Astrocyte of the spinal cord (primary cell): ENCODE data around the gene CEP41.

Source experiments
- DNase-seq: peaks from one replicate; pipeline ENCODE4 v3.0.0; 2011; ENCODE audit warnings: low read depth, low spot score
- H3K4me3 ChIP-seq: 2 replicates; pipeline ENCODE4 v1.5.1; 2011; ENCODE audit warnings: low read depth, mild to moderate bottlenecking, low read length, moderate library complexity
- CTCF ChIP-seq: IDR thresholded peaks from 2 replicates; pipeline ENCODE4 v1.5.1; 2012; ENCODE audit warnings: low read depth, mild to moderate bottlenecking, low read length, inconsistent platforms
- in situ Hi-C: cut with HindIII; loops from 2 replicates; pipeline ENCODE4 v1.10.0; 2017; ENCODE audit warnings: low sequenced_read_pairs

The CEP41 gene

GRCh38 chr7:130371046-130371445 lies 69.8 kb downstream of the CEP41 start:
- DNase-seq: no peak
- in situ Hi-C loops: no loop called here
- TF ChIP-seq CTCF: no peak
- H3K4me3 ChIP-seq: no peak overlapping the region

- DNase-seq: no peak
- H3K4me3 ChIP-seq: no peak overlapping the region
- in situ Hi-C loops: no loop called here
- no peak for TF ChIP-seq CTCF
Observed at GRCh38 chr7:130369831-130370550, 70.8 kb downstream of the CEP41 start.

GRCh38 chr7:130369110-130369711 lies 71.6 kb downstream of the CEP41 start:
- DNase-seq: no peak
- TF ChIP-seq CTCF: no peak
- H3K4me3 ChIP-seq: no peak overlapping the region
- in situ Hi-C loops: no loop called here

- no peak for TF ChIP-seq CTCF
- H3K4me3 ChIP-seq: no peak overlapping the region
- no peak for DNase-seq
- in situ Hi-C loops: no loop called here
Observed at GRCh38 chr7:130367836-130368746, 72.7 kb downstream of the CEP41 start.

- in situ Hi-C loops: no loop called here
- TF ChIP-seq CTCF: no peak
- no peak overlapping the region for H3K4me3 ChIP-seq
- DNase-seq: no peak
Observed at GRCh38 chr7:130367088-130367755, 73.6 kb downstream of the CEP41 start.

- no peak for TF ChIP-seq CTCF
- in situ Hi-C loops: no loop called here
- no peak for DNase-seq
- H3K4me3 ChIP-seq: no peak overlapping the region
Observed at GRCh38 chr7:130366564-130366963, 74.3 kb downstream of the CEP41 start.
